DMS53 treated with DMSO at 0.1 percent for 48 hours (cell line): ENCODE data around the gene ZNF664.
A peak's percentile ranks its signal among the peaks of the same experiment; 100 is the strongest.
"Not testable (repeated sequence)": the region's sequence is repeated elsewhere in the genome, so short reads cannot be mapped to it uniquely, and the experiment has no call there.

Experiments
- DNase-seq: peaks from one replicate; lab custom pipeline; 2025; ENCODE audit not compliant: unreplicated experiment; lab: John Stamatoyannopoulos, UW

Gene ZNF664

DNA sequence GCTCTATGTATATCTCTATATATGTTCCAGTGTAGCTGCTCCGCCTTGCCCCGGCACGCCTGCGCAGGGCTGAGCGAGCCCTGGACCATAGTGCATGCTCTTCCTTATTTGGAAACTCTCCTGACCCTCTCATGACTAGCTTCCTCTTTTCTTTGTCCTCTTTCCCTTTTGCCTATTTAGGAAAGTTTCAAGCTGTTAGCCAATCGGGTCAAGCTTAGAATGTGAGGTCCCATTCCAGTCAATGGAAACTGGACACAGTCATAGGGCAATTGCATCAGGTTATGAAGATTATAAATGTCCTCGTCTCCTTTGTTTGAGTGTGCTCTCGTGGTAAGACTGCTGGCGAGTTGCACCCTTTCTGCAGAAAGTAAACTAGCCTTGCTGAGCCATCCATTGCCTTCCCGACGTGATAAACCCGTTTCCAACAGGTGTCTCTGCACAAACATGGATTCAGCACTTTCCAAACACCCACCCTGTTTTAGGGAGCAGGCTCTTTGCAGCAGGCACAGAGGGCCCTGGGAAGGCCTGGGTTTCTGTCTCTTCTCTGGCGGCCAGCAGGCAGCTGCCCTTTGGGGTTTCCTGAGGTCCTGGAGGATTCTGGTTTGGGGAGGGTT lies 31.3 kb upstream of the ZNF664 start:
- DNase-seq: no peak

DNA sequence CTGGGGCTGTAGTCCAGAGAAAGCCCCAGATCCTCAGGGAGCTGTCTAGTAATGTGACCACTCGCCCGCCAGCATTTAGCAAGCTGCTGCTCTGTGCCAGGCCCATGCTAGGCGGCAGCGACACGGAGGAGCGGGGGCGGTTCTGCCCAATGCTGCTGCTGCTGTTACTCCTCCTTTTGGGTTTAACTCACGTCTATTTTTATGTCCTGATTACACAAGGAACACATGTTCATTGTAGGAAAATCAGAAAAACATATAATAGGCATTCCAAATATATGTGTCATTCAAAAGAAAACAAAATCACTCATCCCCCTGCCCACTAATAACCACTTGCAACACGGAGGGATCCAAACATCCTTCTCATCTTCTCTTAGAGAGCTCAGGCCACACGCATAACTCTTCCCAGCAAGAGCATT lies 30.8 kb upstream of the ZNF664 start:
- DNase-seq: no peak

DNA sequence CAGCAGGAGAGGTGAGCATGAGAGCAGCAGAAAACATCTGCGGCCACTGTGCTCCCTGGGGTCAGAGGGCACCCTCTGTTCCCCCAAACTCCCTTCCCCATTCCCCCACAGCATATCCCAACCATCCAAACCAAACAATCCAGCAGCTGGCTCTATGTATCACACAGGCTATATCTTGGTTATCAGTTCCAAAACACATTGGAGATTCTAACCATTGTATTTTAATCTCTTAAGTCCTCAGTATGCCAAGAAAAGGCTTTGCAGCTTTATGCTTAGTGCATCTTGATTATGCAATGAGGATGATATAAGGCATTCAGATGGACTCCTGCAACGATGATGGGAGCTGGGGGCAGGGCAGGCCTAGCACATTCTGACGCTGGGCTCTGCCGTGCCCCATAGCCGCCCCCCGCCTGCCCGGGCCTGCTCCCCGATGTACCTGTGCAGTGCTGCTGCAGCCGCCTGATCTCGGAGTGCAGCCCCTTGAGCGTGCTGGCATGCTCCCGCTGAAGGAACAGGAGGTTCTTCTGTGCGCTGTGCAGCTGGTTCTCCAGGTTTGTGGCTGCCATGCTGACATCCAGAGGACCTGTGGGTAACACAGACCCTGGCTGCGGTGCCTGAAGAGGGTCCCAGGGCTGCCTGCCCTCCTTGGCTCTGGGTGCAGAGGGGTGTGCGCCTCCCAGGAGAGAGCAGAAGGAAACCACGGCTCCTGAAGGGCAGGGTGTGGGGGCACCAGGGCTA lies 29.9 kb upstream of the ZNF664 start:
- DNase-seq: no peak

DNA sequence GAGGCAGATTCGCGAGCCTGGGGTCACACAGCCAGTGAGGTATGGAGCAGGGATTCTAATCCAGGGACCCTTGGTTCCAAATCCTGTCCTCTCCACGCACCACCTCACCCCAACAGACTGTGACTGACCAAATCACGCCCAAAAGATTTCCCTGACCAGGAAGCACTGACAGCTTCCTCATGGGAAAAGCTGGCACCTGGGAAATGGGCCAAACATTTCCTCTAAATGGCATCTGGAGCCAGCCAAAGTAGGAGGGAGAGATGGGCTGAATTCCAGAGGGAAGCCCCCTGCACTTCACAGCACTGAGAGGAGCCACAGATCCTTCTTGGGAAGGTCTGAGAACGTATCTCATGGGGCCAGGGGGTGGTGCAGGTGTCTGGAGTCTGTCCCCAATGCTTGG lies 29.2 kb upstream of the ZNF664 start:
- DNase-seq: no peak

DNA sequence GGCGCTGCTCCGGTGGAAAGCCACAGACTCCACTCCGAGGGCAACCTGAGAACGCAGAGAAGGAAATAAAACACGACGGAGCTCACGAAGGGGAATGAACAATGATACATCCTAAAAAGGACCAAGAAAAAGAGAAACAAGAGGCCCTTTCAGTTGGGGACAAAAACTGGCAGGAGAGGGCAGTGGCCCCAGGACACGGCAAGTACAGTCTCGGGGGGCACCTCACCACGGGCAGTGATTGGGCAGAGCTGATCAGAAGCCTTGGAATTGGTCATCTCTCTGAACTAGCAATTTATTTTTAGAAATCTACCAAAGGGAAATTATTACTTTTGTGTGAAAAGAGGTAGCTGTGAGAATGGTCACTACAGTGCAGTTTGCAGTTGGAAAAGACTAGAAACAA lies 28.3 kb upstream of the ZNF664 start:
- DNase-seq: no peak

DNA sequence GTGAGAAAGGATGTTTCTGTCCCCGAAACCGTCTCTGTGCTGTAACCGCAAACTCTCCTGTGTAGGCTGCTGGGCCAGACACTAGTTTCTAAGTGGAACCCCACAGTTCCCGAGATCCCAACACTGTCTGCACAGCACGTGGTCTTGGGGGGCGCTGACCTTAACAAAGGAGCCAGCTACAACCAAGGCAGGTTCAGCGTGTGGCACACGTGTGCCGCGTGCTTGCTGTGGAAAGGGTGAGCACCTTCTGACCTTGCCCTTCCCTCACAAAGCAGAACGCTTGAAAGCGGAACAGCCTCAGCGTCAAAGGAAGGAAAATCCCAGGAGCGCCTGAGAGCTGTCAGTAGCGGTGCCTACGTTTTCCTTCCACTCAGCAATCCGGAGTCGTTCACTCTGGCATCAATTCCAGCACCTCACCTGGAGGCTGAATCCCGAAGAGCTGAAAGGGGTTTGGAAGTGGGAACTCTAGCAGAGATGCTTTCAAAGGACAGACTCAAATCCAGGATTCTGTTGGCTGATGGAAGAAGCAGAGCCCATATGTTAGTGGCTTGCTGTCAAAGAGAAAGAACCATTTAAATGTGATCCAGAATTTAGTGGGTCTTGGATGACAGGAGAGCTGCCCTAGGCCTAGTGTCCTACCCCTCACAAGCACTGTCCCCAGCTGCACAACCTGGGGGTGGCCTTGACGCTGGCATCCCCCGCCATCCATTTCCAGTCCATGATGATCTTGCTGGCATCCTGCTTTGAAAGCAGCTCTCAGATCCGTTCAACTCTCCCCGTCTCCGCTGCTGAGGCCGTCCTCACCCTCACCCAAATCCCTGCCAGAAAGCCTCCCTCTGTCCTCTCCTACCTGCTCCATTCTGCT lies 27.5 kb upstream of the ZNF664 start:
- no peak for DNase-seq

DNA sequence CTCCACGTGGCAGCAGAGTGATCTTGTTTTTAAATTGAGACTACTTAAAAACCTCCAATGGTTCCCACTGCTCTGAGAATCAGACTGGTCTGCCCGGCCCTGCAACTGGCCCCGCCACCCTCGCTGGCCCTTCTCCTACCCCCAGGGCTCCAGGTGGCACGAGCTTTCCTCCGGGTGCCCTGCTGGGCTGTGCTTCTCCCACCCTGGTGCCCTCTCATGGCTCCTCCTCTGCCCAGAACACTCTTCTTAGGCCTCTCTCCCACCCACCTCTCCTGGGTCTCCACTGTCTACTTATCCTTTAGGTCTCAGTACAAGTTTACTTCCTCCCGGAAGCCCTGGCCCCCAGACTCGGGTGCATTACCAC lies 26.9 kb upstream of the ZNF664 start:
- no peak for DNase-seq

DNA sequence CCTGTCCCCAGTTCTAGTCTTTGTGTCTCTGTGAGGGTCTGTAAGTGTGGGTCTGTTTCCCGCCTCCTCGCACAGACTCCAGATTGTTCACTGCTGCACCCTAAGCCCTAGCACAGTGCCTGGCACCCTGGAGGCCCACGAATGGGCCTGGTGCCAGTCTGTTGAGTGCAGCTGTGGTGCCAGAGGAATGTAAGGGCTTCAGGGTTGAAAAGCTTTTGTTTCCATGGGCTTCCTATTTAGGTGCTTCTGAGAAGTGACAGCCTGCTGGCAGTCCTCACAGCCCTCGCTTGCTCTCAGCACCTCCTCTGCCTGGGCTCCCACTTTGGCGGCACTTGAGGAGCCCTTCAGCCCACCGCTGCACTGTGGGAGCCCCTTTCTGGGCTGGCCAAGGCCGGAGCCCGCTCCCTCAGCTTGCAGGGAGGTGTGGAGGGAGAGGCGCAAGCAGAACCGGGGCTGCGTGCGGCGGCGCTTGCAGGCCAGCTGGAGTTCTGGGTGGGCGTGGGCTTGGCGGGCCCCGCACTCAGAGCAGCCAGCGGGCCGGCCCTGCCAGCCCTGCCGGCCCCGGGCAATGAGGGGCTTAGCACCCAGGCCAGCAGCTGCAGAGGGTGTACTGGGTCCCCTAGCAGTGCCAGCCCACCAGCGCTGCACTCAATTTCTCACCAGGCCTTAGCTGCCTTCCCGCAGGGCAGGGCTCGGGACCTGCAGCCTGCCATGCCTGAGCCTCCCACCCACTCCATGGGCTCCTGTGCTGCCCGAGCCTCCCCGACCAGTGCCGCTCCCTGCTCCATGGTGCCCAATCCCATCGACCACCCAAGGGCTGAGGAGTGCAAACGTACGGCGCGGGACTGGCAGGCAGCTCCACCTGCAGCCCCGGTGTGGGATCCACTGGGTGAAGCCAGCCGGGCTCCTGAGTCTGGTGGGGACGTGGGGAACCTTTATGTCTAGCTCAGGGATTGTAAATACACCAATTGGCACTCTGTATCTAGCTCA lies 26.2 kb upstream of the ZNF664 start:
- not testable (repeated sequence) for DNase-seq

DNA sequence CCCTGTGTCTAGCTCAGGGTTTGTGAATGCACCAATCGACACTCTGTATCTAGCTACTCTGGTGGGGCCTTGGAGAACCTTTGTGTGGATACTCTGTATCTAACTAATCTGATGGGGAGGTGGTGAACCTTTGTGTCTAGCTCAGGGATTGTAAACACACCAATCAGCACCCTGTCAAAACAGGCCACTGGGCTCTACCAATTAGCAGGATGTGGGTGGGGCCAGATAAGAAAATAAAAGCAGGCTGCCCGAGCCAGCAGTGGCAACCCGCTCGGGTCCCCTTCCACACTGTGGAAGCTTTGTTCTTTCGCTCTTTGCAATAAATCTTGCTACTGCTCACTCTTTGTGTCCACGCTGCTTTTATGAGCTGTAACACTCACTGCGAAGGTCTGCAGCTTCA lies 25.5 kb upstream of the ZNF664 start:
- DNase-seq: not testable (repeated sequence)

DNA sequence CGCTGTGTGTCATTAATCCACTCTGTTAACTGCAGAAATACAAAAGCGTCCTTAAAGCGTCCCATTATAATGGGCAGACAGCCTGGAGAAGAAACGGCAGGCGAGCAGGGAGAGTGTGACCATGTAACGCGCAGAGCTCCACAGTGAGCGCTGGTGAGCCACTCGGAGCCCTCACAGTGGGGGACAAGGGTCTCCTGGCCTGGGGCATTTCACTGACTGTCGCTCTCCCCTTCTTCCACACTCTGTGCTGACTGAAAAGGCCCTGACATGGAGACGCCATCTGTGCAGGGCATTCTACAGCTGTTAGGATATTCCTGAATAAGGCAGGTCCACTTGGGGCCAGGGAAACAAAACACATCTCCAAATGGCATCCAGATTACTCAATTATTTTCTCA lies 24.6 kb upstream of the ZNF664 start:
- DNase-seq: no peak

DNA sequence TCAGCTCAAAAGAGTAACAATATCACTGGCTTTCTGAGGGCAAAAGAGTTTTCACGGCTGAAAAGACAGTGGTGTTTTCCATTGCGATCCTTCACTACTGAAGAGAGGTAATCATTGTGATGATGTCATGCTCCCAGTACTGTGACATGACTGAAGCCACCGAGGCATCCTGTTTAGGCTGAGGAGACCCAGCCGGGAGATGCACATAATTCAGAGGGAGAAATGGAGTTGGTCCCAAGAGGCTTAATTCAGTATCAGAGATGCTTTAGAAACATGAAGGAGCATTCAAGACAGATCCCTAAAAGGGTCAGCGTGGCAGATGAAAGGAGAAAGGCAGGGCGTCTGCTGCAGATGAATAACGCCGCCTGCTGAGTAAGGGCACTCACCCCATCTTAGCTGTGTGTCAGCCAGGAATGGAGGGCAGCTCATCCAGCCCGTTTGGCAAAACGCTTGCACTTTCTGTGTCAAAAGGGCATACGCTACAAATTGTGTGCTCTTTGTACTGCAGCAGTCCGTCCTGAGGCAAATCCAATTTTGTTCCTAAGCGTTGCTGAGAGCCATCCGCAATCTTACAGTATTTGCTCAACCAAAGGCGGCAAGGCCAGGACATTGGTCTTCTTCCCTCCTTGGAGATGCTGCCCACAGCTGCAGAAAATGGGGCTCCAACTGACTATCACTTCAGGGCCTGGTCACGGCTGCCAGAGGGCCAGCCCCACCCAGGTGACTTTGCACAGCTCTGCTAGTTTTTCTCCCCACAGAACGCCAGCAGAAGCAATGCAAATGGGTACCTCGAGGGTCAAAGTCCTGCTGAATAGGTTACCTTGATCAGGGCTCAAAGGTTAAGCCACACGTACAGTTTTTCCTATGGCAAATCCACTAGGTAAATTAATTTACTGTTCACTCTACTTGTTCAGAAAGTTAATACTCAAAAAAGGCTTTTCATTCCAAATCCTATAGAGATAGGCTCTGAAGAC lies 23.9 kb upstream of the ZNF664 start:
- no peak for DNase-seq

DNA sequence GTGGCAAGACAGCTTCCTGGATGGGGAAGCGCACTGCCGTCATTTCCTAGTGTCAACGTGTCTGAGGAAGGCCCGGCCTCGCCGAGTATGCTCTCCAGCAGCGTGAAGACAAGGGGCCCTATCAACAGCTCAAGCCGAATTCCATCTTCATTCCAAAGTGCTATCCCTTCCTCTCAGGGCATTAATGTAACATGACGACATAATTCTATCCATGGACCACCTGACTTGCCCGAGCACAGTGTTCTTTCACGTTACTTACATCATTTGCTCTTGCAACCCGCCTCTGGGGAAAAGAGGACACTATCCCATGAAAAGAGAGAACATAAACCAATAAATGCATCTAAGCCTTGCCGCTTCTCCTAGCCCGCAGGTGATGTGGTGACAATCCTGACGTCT lies 23.2 kb upstream of the ZNF664 start:
- no peak for DNase-seq

DNA sequence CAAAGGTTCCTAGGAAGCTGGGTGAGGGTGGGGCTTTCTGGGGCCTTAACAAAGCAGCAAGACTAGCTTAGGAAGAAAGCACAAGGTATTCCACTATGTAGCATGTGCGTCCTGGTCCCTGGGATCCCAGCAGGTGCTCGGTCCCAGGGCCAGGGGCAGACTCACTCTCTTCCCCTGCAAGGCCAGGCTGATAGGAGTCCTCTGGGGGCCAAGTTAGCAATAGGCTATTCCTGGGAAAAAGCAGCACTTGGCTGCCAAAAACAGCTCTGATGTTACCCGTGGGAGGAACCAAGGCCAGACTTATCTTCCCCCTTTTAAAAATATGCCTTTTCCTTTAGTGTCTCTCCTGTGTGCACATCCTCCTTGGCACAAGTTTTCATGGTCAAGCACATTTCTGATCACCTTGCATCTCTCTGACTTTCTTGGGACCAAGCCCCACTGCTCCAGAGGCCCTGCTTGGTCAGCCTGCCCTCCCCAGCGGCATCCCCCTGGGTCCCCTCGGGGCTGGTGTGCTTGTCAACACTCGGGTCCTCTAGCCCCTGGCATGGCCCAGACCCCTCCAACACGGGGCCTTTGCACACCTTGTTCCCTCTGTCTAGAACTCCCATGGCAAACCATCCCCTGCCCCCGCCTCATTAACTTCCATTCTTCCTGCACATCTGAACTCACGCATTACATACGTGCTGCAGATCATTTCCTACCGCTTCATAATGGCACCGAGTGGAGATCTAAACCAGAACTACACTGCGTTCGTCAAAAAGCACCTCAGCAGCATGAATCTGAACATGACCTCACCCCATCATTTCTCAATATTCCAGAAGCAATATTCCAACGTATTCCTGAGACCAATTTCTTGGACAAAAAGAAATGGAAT lies 22.3 kb upstream of the ZNF664 start:
- no peak for DNase-seq

DNA sequence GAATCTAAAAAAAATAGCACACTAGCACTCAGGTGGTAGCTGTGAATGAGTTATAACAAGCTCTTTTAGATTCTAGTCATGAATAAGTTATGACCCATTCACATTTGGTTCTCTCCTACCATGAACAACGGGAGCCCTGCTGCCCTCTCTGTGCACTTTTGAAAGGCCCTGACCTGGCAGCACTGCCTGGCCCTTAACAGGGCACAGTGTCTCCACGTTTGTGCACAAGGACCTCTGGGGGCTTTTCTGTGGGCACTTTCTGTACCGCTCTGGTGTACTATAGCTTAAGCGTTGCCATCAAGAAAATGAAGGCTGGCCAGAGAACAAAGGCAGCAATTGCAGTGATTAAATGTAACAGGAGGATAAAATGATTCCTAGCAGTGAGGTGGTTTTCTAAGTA lies 21.5 kb upstream of the ZNF664 start:
- no peak for DNase-seq

DNA sequence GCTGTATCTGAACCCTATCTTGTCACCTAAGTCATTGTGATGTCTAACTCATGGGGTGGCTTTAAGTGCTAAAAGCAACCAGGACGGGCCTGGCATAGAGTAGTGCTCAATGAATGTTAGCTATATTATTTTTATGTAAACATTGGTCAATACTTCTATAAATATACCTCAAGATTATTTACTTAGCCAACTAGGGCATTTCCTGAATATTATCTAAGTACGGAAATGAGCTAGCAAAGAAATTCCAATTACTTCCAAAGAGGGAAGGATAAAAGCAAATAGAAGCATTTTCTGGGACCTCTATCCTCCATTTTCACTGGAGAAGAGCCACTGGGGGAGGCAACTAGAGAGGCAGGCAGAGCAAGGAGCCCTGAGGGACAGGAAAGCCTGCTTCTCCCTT lies 21.0 kb upstream of the ZNF664 start:
- DNase-seq: peak; percentile 26

DNA sequence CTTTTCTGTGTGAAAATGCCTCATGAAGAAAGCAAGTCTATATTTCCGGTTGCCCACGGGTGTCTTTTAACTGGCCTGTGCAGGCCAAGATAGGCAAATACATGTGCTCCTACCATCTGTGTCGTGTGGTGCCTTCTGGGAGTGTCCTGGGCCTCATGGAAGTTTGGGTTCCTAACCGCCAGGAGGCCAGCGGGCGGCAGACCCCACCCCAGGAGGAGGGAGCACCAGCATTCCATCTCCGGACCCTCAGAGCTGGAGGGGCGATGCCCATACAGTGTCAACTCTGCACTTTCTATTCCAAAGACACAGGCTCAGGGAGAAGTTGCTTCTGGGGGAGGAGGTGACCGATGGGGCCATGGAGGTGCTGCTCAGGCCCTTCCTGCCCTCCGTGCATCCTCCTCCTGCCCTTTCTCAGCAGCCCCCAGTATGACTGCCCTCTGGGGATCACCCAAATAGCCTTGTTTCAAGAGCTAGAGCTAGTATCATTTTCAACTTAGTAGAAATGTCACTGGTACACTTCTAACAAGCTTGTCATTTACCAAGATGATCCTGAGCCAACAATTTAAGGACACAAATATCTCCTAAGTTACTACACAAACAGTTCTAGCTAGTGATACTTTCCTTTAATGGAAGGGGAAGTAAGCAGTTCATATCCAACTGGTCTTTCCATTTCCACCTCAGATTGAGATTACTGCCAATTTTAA lies 18.2 kb upstream of the ZNF664 start:
- DNase-seq: no peak

DNA sequence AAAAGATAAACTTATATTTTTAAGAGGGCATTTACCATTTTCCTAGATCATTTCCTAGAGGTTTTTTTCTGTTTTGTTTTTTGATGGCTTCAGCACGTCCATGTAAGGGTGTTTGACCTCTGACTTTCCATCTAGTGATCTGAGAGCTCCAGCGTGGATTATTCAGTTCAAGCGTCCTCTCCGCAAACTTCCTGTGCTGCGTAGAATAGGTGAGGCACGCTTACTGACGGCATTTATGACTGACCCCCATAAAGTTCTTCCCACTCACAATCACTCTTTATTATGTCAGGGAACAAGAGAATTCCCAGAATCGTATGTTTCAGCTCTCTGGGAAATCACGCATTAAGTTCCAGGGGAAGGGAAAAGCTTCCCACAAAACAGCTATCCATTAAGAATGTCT lies 16.8 kb upstream of the ZNF664 start:
- DNase-seq: no peak

DNA sequence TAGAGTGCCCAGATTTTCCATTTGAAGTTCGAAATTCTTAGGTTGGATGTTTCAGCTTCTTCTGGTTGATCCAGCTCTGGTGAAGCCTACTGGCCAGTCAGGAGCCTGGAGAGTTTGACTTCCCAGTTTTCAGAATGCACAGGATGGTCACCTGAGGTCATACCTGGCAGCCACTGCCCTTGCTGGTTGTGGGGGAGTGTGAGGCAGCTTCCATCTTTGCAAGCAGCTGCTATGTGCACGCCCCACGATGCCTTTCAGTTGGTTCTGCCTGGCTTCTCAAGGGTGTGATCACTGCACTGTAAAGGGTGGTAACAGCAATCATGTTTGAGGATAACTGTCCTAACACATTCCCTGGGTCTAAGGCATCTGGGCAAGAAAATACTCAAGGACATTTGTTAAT lies 15.8 kb upstream of the ZNF664 start:
- DNase-seq: no peak
